Esophagus (tissue), 2 donors: Measurements from ENCODE around the gene RSPH4A. TPM values are rescaled to one million over a fixed set of nuclear protein-coding genes. Genes with fewer than 3 reads are reported as not detected.

Source experiments
- H3K27ac ChIP-seq, 2 donors: one replicate each; pipeline ENCODE4 v1.5.1; 2013; ENCODE audit warnings: low read depth in 2 of 2, mild to moderate bottlenecking in 2 of 2, inconsistent platforms in 1 of 2, low read length in 1 of 2, moderate library complexity in 1 of 2
- H3K27me3 ChIP-seq, 2 donors: one replicate each; pipeline ENCODE4 v1.6.1; 2013; ENCODE audit warnings: low read length in 2 of 2, control low read depth in 1 of 2, mild to moderate bottlenecking in 1 of 2; ENCODE audit not compliant: insufficient read depth in 2 of 2, control insufficient read depth in 1 of 2
- H3K36me3 ChIP-seq, 2 donors: one replicate each; pipeline ENCODE4 v1.6.1; 2013; ENCODE audit warnings: low read length in 1 of 2; ENCODE audit not compliant: control insufficient read depth in 2 of 2, insufficient read depth in 2 of 2
- H3K4me1 ChIP-seq, 2 donors: one replicate each; pipeline ENCODE4 v1.6.1; 2013; ENCODE audit warnings: low read length in 1 of 2; ENCODE audit not compliant: control insufficient read depth in 2 of 2, insufficient read depth in 2 of 2
- H3K4me3 ChIP-seq, 2 donors: one replicate each; pipeline ENCODE4 v1.5.1; 2013; ENCODE audit warnings: low read length in 2 of 2, mild to moderate bottlenecking in 2 of 2, low read depth in 1 of 2, moderate library complexity in 1 of 2
- H3K9me3 ChIP-seq, 2 donors: one replicate each; pipeline ENCODE4 v1.6.1; 2013; ENCODE audit warnings: mild to moderate bottlenecking in 2 of 2, low read depth in 1 of 2, low read length in 1 of 2, moderate library complexity in 1 of 2; ENCODE audit not compliant: control insufficient read depth in 2 of 2, insufficient read depth in 1 of 2
- WGBS, 2 donors: extraction: QIAGEN DNeasy Blood & Tissue Kit; methylation state at CpG; one replicate each; pipeline ENCODE4 v1.1.7; 2013; 5-methylcytosine and 5-hydroxymethylcytosine counted together
- polyA plus RNA-seq, 2 donors: library from polyadenylated mRNA; stranded (reverse); fragments of 200-250 nt; gene quantifications; one replicate each; pipeline ENCODE4 v1.2.3, GENCODE V29; 2013
- donor health status: healthy with polysubstance abuse.
- donor health status: Bipolar disorder and iron deficiency.

The RSPH4A gene
- polyA plus RNA-seq, 2 donors, result 0.07 to 0.08 TPM

DNA sequence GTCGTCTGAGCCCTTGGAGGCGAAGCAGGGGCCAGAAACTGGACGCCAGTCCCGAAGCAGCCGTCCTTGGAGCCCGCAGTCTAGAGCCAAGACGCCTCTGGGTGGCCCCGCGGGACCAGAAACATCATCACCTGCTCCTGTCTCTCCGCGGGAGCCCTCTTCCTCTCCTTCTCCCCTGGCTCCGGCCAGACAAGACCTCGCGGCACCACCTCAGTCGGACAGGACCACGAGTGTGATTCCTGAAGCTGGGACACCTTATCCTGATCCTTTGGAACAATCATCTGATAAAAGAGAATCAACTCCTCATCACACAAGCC, 416 bp downstream of the RSPH4A start:
- Histone ChIP-seq H3K4me3 (peak overlapping the region; percentile 40 to 65), H3K36me3 (no peaks in the 10 kb centered on the region), H3K4me1 (no peaks in the 10 kb centered on the region), H3K27ac (no peak overlapping the region), H3K27me3 (no peaks in the 10 kb centered on the region), H3K9me3 (no peaks in the 10 kb centered on the region)
- 1% methylated on average over 16 of the region's 16 CpGs for WGBS, 2 donors

DNA sequence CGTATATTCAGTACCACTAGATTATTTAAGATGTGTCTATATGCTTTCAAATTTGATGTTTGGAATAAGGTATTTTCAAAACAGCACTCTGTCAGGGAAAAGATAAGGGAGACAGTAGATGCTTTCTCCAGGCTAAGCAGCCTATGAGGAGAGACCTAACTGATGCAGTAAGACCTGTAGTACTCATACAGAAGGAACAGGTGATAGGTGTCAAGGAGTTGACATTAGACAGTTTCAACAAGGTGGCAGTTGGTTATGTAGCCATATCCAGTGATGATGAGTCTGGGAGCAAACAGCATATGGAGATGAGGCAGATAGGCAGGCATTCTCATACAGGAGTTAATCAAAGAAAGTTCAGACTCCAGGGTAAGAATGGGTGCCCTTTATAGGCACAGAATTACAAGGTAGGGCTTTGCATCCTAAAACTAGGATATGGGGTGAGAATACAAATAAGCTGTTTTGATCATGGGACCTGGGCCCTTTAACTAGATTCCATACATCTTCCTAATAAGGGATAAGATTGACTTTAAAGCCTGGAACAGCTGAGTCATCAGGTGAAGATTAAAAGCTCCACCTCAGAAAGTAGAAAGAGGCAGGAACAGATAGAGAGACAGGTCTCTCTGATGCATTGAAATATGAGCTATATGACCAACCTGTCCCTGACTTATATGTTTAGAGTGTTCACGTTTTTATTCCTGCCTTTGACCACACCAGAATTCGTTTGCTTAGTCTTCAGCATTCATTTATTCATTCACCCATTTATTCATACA, 7.9 kb downstream of the RSPH4A start:
- no peaks in the 10 kb centered on the region for H3K9me3 ChIP-seq
- no peaks in the 10 kb centered on the region for H3K36me3 ChIP-seq
- H3K27me3 ChIP-seq, result no peaks in the 10 kb centered on the region
- no peak overlapping the region for H3K27ac ChIP-seq
- WGBS, 2 donors, result 44 to 60% methylated on average over 3 of the region's 3 CpGs
- no peaks in the 10 kb centered on the region for H3K4me1 ChIP-seq
- no peak overlapping the region for H3K4me3 ChIP-seq

DNA sequence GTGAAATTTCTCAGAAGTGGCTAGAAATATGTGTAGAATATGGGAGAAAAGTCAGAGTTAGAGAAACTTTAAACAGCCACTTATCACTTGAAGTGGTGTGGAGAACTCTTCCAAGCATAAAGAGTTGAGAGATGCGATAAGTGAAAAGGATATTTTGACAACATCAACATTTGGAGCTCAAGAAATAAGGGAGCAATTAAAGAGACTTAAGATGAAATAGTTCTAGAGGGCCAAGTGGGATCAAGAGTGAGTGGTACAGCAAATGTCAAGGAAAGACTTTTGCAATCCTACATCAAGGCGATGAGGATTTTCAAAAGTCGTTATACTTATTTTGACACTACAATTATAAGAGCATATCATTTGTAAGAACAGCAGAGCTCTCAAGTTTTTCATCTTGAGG, 9.6 kb downstream of the RSPH4A start:
- Histone ChIP-seq H3K4me3 (no peak overlapping the region), H3K27me3 (no peaks in the 10 kb centered on the region), H3K4me1 (no peaks in the 10 kb centered on the region), H3K9me3 (no peaks in the 10 kb centered on the region), H3K36me3 (no peaks in the 10 kb centered on the region), H3K27ac (no peak overlapping the region)
- 92 to 95% methylated on average over 3 of the region's 3 CpGs for WGBS, 2 donors

DNA sequence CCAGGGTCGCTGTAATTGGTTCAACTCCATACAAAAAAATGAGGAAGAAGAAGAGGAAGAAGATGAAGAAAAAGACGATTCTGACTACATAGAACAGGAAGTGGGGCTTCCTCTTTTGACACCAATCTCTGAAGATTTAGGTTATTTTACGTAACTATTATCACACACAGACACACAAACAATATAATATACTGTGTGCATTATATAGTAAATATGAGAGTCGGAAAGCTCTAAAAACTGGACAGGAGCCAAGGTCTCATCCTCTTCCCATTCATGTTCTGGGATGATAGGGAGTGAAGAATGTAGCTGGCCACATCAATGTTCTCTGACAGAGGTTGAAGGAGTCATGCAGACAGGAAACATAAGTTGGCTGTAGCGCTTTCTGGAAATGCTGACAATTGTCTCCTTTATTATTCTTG, 13.3 kb downstream of the RSPH4A start:
- Histone ChIP-seq H3K9me3 (no peaks in the 10 kb centered on the region), H3K4me1 (no peaks in the 10 kb centered on the region), H3K36me3 (peaks cover 0 to 5% of the 10 kb centered on the region in 2 donors), H3K4me3 (no peak overlapping the region), H3K27ac (no peak overlapping the region), H3K27me3 (no peaks in the 10 kb centered on the region)
- WGBS, 2 donors, result 67 to 74% methylated on average over 5 of the region's 5 CpGs

DNA sequence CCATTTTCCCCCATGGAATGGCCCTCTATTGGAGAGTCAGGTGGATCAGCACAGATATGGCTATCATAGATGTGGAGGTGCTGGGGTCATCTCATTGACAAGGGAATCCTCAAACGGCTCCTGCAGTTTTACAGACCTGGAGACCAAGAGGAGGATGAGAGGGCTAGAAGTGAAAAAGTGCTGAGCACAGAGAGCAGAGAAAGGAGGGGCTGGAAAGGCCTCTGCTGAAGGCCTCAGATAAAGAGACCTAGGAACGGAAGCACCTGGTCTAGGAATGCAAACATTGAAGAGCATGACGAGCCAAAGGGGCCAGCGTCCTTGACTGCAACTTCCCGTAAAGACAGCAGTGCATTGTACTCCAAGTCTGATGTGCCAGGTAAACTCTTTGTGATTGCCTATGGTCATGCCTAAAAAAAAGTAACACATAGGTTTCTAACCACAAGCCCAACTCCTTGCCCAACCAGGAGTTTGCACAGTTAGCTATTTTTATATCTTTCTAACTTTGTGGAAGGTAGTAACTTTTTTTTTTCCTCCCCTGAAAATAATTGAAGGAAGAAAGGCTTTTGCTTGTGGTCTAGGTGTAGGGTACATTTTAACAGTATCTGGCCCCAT, 15.2 kb downstream of the RSPH4A start:
- WGBS, 2 donors, result 56 to 59% methylated on average over 5 of the region's 5 CpGs
- Histone ChIP-seq H3K9me3 (no peaks in the 10 kb centered on the region), H3K27ac (no peak overlapping the region), H3K4me1 (no peaks in the 10 kb centered on the region), H3K36me3 (peaks cover 0 to 5% of the 10 kb centered on the region in 2 donors), H3K4me3 (no peak overlapping the region), H3K27me3 (no peaks in the 10 kb centered on the region)

DNA sequence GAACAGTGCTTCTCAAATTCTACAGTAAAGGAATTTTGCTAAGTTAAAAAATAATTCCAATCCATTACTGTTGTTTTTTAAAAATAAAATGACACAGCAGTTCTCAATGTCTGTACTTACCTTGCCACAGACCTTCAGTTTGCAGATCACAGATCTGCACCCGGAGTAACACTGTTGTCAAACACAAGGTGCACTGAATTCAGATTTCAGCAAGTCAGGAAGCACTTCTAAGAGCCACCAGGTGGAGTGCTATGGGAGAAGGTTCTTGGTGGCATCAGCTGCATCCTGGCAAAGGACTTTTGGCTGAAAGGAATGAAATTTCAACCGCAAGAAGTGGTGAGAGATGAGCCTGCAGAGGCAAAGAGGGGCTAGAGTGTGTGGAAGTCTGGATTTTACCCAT, 17.4 kb downstream of the RSPH4A start:
- no peaks in the 10 kb centered on the region for H3K27me3 ChIP-seq
- H3K36me3 ChIP-seq, result peaks cover 0 to 5% of the 10 kb centered on the region in 2 donors
- H3K4me1 ChIP-seq, result no peaks in the 10 kb centered on the region
- no peaks in the 10 kb centered on the region for H3K9me3 ChIP-seq
- H3K27ac ChIP-seq, result no peak overlapping the region
- 73 to 86% methylated on average over 2 of the region's 2 CpGs for WGBS, 2 donors
- no peak overlapping the region for H3K4me3 ChIP-seq

DNA sequence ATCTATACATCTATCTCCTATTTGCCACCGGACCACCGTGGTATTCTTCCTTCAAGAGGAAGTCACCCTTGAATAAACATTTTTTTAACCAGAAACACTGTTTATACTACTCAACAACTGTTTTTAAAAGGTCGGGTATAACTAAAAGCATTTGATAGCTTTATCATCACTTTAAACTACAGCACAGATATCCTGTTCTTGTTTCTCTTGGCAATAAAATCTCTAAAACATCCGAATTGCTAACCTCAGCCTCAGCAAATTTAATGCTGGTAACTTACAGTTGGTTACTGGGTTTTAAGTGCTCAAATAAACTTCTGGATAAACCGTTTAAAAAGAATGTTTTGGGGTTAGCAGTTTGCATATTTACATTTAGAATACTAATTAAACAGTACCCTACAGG, 31.9 kb downstream of the RSPH4A start:
- Histone ChIP-seq H3K27me3 (no peaks in the 10 kb centered on the region), H3K36me3 (no peaks in the 10 kb centered on the region), H3K9me3 (no peaks in the 10 kb centered on the region), H3K4me1 (no peaks in the 10 kb centered on the region), H3K27ac (no peak overlapping the region), H3K4me3 (no peak overlapping the region)
- 45 to 50% methylated on average over 5 of the region's 5 CpGs for WGBS, 2 donors

DNA sequence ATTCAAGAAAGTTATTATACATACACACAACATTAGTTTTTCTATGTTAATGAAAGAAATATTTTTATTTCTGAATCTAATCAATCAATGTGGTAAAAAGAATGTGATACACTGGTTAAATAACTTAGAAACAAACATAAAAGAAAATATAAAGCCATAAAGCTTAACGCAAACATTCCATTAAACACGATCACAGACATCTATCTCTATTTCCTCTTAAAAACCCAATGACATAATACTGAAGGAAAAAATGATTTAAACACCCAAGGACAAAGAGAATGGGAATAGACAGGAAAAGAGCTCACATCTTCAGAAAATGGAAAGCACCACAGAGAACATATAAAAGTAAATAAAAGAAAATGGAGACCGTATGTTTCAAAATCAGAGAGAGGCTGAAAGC, 32.9 kb downstream of the RSPH4A start:
- H3K36me3 ChIP-seq, result no peaks in the 10 kb centered on the region
- no peak overlapping the region for H3K27ac ChIP-seq
- 84 to 88% methylated on average over 3 of the region's 3 CpGs for WGBS, 2 donors
- H3K4me3 ChIP-seq, result no peak overlapping the region
- no peaks in the 10 kb centered on the region for H3K9me3 ChIP-seq
- no peaks in the 10 kb centered on the region for H3K27me3 ChIP-seq
- H3K4me1 ChIP-seq, result no peaks in the 10 kb centered on the region

DNA sequence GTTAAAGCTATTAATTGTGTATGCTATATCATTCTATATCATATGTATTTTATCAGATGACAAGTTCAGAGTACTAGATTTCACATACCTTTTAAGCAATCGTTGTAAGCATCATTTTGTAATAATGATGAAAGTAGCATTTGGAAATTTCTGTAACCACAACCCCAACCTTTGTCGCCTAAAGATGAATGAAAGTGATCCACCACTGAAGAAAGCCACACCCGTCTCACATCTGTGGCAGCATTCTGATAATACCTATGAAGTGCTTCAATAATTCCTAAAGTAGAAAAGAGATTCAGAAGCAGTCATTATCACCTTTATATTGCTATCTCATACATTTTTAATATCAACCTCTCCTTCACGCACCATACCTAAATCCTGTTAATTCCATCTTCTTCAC, 35.6 kb downstream of the RSPH4A start:
- H3K27me3 ChIP-seq, result no peaks in the 10 kb centered on the region
- no peak overlapping the region for H3K27ac ChIP-seq
- 79 to 83% methylated on average over 4 of the region's 4 CpGs for WGBS, 2 donors
- H3K36me3 ChIP-seq, result no peaks in the 10 kb centered on the region
- H3K4me1 ChIP-seq, result no peaks in the 10 kb centered on the region
- no peaks in the 10 kb centered on the region for H3K9me3 ChIP-seq
- no peak overlapping the region for H3K4me3 ChIP-seq

DNA sequence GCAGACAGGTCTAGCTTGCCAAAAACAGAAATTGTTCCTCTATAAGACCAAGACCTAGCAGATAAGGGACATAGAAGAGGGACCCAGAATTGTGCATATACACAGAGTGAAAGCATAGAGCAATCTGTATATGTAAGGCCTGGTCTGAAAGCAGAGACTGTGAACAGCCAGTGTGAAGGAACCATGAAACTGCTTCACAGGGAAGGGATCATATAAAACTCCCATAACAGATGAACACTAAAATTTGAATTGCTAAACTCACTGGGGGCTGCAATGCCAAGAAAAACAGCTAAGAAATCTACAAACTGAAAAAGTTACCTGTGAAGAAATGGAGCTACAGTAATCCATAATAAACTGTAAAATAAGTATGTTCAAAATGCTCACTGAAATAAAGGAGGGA, 45.3 kb downstream of the RSPH4A start:
- no peak overlapping the region for H3K27ac ChIP-seq
- no peaks in the 10 kb centered on the region for H3K9me3 ChIP-seq
- no peaks in the 10 kb centered on the region for H3K27me3 ChIP-seq
- no peaks in the 10 kb centered on the region for H3K36me3 ChIP-seq
- no peaks in the 10 kb centered on the region for H3K4me1 ChIP-seq
- no peak overlapping the region for H3K4me3 ChIP-seq
